Femur (tissue), 1 donor: ENCODE measurements around the gene GMFB.
"Not testable (repeated sequence)": the region's sequence is repeated elsewhere in the genome, so short reads cannot be mapped to it uniquely, and the experiment has no call there.

Experiments
- DNase-seq: peaks from one replicate; pipeline ENCODE4 v3.0.0-alpha.2; 2017

Gene GMFB

GRCh38 chr14:54490445-54491175 lies 1.8 kb upstream of the GMFB start:
- DNase-seq: no peak

- DNase-seq: no peak
Observed at GRCh38 chr14:54489731-54490444, 1.1 kb upstream of the GMFB start.

GRCh38 chr14:54489318-54489683 lies 521 bp upstream of the GMFB start:
- DNase-seq: no peak

- DNase-seq: no peak
Observed at GRCh38 chr14:54488318-54488645, 498 bp downstream of the GMFB start.

- no peak for DNase-seq
Observed at GRCh38 chr14:54487771-54488170, 1.0 kb downstream of the GMFB start.

- no peak for DNase-seq
Observed at GRCh38 chr14:54486685-54487084, 2.1 kb downstream of the GMFB start.

GRCh38 chr14:54483846-54484245 lies 4.9 kb downstream of the GMFB start:
- no peak for DNase-seq

GRCh38 chr14:54483073-54483745 lies 5.6 kb downstream of the GMFB start:
- DNase-seq: no peak

- DNase-seq: no peak
Observed at GRCh38 chr14:54481695-54482094, 7.1 kb downstream of the GMFB start.

GRCh38 chr14:54480830-54481562 lies 7.8 kb downstream of the GMFB start:
- no peak for DNase-seq

- no peak for DNase-seq
Observed at GRCh38 chr14:54478636-54479215, 10.1 kb downstream of the GMFB start.

GRCh38 chr14:54475911-54476310 lies 12.9 kb downstream of the GMFB start:
- no peak for DNase-seq

GRCh38 chr14:54475187-54475899 lies 13.4 kb downstream of the GMFB start:
- DNase-seq: no peak

- DNase-seq: no peak
Observed at GRCh38 chr14:54474232-54474793, 14.5 kb downstream of the GMFB start.

GRCh38 chr14:54472315-54472714 lies 16.5 kb downstream of the GMFB start:
- DNase-seq: no peak

- no peak for DNase-seq
Observed at GRCh38 chr14:54471641-54472040, 17.1 kb downstream of the GMFB start.

GRCh38 chr14:54470701-54471100 lies 18.1 kb downstream of the GMFB start:
- DNase-seq: no peak

GRCh38 chr14:54467280-54467679 lies 21.5 kb downstream of the GMFB start:
- no peak for DNase-seq

GRCh38 chr14:54465654-54466053 lies 23.1 kb downstream of the GMFB start:
- no peak for DNase-seq

GRCh38 chr14:54462048-54462447 lies 26.7 kb downstream of the GMFB start:
- no peak for DNase-seq

- DNase-seq: no peak
Observed at GRCh38 chr14:54459106-54459505, 29.7 kb downstream of the GMFB start.

- DNase-seq: not testable (repeated sequence)
Observed at GRCh38 chr14:54458536-54458935, 30.2 kb downstream of the GMFB start.
